Panc1 (cell line): Measurements from ENCODE around the gene RND1.

Experiments
- POLR2AphosphoS5 ChIP-seq: IDR thresholded peaks from 2 replicates; pipeline ENCODE4 v1.6.1; 2012; ENCODE audit warnings: mild to moderate bottlenecking, low read depth, low read length, moderate library complexity
- SIN3A ChIP-seq: IDR thresholded peaks from 2 replicates; pipeline ENCODE4 v1.6.1; 2012; ENCODE audit warnings: low read depth, mild to moderate bottlenecking, low read length, moderate library complexity, borderline replicate concordance; ENCODE audit not compliant: insufficient read depth
- TCF7L2 ChIP-seq: IDR thresholded peaks from 2 replicates; pipeline ENCODE4 v1.6.1; 2011; ENCODE audit warnings: mild to moderate bottlenecking, low read depth, low read length, inconsistent platforms
- TF ChIP-seq, protein P1 (sequence below): fragments of 450-650 bp; IDR thresholded peaks from 2 replicates; pipeline ENCODE4 v1.5.1; 2017; ENCODE audit warnings: mild to moderate bottlenecking

DNA sequence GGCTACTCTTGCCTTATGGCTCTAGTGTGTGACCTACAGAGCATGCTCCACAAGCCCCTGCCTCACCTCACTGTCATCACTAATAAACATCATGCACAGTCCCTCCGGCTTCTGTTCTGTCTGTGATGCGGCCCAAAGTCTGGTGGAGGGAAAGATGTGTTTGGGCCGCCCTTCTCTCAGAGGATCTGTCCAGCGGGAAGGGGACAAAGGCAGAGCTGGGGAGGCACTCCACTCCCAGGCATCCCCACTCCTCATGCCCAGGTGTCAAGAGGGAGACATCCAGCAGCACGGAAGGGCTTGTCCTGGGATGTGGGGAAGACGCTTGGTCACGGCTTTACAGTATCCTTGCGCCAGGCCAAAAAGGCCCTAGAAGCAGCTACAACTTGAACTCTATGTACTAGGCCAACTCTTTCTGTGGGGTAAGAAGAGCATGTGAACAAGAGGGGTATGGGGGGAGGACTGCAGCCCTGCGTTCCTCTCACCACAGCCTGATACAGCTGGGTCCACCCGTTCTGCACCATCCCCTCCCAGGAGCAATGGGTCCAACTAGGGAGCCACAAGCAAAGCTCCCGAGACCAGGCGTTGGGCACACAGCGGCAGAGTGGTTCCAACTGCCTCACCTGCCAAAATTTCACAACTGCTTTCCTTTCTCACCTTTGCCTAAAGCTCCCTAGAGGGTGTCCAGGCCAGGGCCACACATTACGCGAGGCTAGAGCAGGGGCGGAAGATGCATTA is 36.7 kb downstream of the RND1 start:
- TF ChIP-seq, protein P1, sequence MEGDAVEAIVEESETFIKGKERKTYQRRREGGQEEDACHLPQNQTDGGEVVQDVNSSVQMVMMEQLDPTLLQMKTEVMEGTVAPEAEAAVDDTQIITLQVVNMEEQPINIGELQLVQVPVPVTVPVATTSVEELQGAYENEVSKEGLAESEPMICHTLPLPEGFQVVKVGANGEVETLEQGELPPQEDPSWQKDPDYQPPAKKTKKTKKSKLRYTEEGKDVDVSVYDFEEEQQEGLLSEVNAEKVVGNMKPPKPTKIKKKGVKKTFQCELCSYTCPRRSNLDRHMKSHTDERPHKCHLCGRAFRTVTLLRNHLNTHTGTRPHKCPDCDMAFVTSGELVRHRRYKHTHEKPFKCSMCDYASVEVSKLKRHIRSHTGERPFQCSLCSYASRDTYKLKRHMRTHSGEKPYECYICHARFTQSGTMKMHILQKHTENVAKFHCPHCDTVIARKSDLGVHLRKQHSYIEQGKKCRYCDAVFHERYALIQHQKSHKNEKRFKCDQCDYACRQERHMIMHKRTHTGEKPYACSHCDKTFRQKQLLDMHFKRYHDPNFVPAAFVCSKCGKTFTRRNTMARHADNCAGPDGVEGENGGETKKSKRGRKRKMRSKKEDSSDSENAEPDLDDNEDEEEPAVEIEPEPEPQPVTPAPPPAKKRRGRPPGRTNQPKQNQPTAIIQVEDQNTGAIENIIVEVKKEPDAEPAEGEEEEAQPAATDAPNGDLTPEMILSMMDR, result no peak
- TF ChIP-seq TCF7L2 (no peak), SIN3A (no peak), POLR2AphosphoS5 (no peak)
